GM19023 (cell line): ENCODE results near the gene P4HB.

ENCODE experiments used
- ATAC-seq: cut with Tn5 transposase; IDR thresholded peaks from one replicate; pipeline ENCODE4 v1.9.1; 2021; ENCODE audit warnings: mild to moderate bottlenecking, moderate library complexity; ENCODE audit not compliant: unreplicated experiment

The P4HB gene

DNA sequence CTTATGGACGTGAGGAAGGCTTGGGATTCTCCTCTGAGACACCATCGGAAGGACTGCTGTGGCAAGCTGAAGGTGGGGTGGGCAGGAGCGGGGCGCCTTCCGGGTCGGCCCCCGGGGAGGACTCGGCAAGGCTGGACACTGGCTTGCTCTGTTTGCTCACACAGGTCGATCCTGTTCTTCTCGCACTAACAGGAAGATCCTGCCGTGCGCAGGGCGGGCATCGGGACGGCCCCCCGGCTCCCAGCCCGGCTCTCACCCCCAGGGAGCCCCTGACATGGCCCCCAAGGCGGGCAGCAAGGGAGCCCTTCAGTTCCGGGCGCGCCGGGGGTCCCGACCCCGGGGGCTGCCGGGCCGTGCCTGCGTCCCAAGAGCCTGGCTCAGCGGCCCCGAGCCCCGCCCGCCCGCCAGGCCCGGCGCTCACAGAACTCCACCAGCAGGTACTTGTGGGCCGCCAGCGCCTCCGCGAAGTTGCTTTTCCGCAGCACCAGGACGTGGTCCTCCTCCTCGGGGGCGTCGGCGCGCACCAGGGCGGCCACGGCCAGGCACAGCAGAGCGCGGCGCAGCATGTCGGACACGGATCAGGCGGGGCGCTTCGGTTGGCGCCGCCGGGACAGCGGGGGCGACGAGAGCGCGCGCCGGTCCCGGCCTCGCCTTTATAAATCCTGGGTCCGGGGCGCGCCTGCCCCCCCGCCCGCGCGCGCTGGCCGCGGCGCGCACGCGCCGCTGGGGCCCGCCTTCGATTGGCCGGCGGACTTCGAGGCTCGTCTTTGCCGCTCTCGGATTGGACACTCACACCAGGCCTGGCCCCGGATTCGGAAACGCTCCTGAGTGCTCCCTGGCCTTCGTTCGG lies at the start of gene P4HB:
TSS of gene P4HB (minus strand) at position 630 of the 850 bp plus-strand sequence. CDS start at position 566, 64 bp downstream.
- ATAC-seq = peak; percentile 3

DNA sequence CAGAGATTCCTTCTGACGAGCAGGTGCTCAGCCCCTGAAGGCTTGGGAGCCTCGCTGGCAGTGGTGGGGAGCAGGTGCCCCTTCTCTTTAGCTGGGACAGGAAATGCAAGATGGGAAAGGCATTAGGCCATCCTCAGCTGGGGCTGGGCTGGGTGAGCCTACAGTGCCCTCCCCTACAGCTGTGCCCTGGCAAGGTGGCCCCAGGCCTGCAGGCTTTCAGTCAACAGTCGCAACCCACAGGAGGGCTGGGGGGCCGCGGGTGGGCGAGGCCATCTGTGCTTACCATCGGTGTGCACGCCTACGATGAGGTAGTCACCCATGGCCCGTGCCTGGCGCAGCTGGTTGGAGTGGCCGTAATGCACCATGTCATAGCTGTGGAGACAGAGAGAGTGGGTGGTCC lies 48.9 kb upstream of the P4HB start:
- no peak for ATAC-seq

DNA sequence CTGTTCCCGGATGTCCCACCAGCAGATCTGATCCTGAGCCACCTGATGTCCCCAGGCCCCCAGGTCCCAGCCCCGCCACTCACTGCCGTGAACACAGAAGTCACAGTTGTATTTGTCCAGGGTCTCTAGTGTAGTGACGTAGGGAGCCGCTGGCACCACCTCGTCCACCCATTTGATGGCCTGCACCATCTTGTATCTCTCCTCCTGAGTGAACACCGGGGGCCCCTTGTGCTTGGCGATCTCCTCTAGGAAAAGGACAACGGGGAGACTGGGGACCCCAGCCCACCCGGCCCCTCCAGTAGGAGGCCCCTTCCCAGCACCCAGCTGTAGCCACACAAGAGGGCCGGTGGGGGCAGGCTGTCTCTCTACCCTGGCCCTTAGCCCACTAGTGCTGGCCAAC lies 48.5 kb upstream of the P4HB start:
- ATAC-seq = no peak

DNA sequence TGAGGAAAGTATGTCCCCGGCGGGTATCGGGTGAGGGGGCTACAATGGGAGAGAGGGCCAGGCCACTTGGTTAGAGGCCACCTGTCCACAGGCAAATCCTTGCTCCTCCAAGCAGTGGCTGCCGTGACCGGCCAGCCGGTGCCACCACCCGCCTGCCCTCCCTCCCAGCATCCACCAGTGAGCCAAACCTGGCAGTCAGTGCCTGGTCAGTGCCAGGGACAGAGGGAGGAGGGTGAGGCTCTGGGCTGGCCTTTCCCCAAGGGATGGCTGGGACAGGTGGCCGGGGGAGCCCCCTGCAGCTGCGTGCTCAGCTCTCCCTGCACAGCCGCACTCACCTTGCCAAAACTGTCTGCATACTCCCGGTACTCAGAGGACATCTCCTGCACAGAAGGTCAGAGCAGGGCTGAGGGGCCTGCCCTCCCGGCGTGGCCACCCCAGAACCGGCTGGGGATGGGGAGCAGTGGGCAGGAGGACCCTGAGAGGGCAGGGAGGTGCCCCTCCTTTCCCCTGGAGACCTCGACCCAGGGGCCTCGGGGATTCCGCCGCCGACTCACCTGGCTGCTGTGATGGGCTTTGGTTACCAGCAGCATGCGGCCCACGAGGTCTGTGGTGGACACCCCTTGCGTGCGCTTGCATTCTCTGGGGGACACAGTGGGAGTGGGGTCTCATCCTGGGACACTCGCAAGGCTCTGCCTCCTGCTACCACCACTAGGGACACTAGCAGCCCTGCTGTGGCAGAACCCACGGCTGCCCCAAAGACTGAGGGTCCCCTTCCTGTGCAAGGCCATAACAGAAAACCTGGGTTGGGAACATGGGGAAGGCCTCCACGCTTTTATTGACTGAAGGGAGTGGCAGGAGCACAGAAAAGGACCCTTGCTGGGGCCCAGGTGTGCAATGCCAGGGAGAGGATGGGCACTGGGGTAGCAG lies 47.1 kb upstream of the P4HB start:
- no peak for ATAC-seq

DNA sequence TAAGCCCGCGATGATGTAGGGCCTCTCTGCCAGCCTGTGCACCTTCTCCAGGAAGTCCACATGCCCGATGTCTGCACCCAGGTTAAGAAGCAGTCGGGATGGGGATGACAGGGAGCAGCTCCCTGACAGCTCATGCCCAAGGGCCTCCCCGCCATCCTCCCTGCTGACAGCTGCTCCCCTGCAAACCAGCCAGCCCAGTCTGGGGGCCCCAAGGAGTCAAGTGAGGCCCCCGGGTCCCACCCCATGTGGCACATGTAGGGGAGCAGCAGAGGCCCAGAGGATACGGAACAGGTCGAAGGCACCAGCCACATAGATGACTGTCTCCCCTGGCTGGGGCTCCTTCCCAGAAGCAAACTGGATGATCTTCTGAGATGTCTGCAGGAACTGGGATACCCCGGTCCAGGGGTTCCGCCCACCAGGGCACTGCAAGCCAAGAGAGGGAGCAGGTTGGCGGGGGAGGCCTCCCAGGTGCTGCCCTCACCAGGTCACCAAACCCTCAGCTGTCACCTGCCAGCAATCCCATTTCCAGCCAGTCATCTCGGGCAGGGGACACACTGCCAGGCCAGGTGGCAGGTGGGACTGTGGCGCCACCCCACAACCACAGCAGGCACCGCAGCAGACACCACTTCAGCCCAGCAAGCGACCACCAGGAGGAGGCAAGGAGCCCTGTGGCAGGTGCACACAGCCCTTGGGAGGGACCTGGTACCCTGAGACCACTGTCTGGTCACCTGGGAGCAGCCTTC lies 46.3 kb upstream of the P4HB start:
- ATAC-seq = no peak

DNA sequence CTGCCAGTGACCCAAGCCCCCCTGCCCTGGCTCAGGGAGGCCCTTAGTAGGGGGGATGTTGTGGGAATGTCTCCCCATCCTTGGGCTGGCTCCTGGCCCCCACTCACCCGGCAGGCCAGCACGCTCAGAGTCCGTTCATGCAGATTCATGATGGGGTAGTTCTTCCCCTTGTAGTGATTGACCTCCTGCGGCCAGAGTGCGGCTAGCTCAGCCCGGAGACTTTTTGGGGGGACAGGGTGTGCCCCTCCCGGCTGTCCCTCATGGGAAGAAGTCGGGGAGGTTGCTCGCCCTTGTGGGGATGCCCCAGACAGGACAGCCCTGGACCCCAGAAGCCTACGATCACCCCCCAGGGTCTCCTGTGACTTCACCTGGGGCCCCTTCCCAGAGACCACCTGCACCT lies 45.7 kb upstream of the P4HB start:
- no peak for ATAC-seq

DNA sequence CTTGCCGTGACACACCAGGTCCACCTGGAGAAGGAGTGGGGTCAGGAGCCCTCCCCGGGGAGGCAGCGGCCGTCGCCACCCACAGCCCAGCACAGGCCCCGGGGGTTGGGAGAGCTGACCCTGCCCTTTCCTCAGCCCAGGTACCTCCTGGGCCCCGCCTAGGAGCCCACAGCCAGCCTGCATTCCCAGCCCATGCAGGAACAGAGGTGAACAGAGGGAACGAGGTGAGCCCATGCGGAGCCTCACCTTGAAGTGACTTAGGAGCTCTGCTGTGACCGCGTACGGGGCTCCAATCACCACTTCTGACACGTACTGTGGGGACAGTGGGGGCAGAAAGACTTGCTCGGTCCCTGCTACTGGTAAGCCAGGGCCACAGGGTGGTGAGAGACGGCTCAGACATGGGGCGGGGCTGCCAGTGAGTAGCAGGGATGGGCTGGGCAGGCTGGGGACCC lies 45.1 kb upstream of the P4HB start:
- no peak for ATAC-seq

DNA sequence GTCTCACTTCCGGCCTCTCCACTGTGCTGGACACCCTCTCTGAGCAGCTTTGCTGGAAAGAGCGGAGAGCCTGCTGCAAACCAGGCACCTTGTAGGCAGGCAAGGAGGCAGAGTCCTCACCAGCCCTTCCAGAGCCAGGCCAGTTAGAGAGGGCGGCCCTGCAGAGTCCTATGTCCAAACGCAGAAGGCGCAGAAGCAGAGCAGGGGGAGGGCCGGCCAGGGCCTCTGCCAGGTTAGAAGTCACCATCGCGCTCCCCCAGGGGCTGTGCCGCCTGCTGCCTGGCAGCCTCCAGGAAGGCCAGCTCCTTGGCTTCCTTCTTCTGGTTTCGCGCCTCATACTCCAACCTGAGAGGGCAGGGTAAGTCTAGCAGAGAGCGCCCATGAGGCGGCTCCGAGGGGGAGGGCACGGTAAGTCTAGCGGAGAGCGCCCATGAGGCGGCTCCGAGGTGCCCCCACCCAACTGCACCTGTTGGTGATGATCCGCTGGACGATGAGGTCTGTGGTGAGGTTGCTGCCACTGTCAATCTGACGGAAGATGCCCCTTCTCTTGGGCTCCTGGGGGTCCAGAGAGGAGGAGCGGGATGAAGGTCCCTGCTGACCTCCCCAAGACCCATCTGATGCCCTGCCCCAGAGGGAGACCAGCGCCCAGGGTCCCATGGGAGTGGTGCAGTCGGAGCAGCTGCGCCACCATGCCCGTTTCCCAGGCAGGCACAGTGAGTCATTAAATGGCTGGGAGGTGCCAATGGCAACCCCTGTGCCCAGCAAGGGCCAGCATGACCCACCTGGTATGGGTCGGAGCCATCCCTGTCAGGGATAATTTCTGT lies 44.5 kb upstream of the P4HB start:
- ATAC-seq = no peak

DNA sequence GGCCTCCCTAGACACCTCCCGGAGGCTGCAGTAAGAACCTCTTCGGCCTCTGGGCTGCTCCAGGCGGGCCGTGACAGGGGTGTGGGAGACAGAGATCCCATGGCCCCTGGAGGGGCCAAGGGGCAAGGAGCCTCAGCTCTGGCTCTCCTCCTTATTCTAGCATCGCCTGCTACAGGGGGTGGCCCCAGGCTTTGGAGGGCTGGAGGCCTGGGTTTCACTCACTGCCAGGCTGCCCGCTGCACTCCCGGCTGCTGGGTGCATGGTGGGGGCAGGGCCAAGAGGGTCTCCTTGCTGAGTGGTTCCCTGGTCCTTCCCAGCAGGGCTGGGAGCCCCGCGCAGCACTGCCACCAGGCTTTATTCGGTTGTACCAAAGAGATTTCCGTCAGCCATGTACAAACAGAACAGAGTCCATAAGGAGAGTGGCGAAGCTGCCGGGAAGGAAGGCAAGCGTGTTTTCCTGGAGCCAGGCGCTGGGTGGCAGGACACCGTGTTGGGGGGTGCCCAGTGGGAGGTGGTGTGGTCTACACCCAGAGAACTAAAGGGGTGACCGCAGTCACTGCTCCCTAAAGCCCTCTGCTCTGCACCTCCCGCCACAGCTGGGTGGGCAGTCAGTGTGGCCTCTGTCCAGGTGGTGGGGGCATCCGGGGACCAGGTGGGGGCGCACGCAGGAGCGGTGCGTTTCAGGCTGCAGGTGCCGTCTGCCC lies 43.7 kb upstream of the P4HB start:
- ATAC-seq = no peak

DNA sequence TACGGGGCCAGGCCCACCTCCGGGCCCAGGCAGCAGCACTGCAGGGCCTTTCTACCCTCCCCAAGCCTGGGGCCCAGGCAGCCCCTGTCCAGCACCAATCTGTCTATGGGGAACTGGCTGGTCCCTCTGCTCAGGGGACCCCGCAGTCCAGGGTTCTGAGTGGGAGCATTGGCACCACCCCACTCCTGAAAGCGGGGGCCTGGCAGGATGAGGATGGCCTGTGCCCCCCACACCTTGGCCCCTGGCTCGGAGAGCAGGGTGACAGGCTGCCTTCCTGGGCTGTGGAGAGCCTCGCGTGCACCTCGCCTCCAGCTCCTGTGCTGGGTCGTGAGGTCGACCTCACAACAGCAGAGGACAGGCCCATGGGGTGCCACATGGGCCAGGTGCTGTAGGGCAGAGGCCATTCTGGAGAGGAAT lies 43.1 kb upstream of the P4HB start:
- ATAC-seq = no peak

DNA sequence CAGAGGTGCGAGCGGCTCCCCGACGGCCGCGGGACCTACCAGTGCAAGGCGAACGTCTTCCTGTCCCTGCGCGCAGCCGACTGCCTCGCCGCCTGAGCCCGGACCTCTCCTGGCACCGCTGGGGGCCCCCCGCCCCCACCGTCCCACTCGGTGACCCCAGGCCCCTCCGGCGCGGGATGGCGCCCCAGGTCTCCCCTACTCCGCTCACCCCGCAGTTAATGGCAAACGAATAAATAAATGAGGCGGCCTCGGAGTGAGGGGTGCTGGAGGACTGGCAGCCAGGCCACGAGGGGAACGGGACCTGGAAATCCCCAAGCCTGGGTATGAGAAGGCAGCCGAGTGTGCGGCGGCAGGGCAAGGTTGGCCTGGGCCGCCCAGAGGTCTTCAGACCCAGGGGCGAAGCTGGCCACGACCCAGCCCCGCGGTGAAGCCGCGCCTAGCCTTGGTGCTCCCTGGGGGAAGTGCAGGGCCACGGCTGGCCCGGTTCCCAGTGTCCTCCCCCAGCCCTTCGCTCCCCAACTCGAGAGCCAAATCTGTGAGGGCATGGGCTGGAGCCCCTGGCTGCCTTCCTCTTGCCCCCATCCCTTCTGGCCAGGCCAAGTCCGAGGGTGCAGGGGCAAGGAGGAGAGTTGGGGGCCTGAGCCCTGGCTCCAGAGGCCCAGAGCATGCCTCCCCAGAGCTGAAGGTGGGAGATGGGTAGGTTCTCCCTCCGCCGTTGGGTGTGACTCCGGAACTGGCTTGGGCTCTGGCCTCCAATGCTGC lies 42.5 kb upstream of the P4HB start:
- no peak for ATAC-seq

DNA sequence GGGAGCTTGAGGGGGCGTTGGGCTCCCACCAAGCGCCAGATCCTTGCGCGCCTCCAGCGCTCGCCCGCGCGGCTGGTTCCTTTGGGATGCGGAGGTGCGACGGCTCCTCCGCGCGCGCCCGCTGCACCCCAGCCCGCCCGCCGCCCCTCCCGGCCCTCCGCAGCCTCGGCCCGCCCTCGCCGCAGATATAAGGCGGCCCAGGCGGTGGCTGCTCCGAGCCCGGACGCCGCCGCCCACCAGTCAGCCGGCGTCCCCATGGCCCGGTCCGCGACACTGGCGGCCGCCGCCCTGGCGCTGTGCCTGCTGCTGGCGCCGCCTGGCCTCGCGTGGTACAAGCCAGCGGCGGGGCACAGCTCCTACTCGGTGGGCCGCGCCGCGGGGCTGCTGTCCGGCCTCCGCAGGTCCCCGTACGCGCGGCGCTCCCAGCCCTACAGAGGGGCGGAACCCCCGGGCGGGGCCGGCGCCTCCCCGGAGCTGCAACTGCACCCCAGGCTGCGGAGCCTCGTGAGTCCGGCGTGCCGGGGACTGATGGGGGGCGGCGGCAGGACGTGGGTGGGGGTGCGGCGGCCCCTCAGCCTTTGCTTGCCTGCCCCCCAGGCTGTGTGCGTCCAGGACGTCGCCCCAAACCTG lies 41.8 kb upstream of the P4HB start, which contains the start of gene NPB:
TSS of gene NPB (plus strand) at position 216 of the 630 bp plus-strand sequence. CDS start at position 256, 40 bp downstream.
- ATAC-seq = no peak

DNA sequence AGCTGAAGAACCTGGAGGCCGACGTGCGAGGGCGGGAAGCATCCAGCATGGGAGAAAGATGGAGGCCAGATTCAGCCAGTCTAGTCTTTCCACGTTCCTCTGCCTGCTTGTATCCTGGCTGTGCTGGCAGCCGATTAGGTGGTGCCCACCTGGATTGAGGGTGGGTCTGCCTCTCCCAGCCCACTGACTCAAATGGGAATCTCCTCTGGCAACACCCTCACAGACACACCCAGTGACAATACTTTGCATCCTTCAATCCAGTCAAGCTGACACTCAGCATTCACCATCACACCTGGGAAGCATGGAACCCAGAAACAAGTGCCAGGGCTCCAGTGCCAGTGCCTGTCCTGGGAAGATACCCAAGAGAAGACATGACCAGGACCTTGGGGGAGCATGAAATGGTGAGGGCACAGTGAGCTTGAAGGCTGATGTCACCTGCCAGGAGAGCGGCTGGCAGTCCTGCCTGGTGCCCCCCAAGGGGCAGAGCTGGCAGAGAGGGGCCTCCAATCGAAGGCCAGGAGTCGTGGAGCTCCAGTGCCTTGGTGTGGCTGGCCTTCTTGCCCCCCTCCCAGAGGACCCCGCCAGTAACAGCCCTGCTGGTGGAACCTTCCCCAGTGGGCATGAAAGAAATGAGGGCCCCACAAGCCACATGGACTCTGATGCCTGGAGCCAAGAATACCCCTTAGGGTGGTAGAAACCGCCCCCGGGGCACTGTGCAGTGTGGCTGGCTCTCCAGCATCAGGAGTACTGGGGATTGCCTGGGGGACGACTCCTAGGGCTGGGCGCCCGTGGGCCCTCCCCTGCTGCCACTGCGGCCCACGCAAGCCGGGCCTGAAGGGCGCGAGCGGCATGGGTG lies 41.1 kb upstream of the P4HB start:
- no peak for ATAC-seq

DNA sequence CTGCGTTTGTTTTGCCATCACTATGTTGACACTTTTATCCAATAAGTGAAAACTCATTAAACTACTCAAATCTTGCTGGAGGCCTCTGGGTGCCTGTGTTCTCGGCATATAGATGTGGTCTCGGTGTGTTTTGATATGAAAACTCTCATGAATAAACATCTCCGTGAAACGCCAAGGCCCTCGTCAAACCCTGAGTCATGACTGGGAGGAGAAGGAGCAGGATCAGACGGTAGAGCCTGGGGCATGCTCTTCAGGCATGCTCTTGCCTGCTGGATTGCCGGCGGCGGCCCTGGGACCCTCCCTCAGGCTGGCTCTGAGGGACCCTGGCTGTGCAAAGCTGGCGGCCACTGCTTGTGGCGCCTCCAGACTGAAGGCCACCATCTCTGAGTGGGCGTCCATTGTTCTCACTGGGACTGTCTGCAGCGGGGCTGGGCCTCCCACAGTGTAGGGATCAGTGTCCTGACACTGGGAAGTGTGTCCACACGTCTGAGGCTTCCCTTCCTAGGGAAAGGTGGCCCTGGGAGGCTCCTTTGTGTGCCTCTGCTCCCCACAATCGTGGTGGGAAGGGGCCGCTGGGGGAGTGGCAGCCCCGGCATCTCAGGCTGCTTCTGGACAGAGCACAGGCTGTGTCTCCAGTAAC lies 40.0 kb upstream of the P4HB start:
- no peak for ATAC-seq

DNA sequence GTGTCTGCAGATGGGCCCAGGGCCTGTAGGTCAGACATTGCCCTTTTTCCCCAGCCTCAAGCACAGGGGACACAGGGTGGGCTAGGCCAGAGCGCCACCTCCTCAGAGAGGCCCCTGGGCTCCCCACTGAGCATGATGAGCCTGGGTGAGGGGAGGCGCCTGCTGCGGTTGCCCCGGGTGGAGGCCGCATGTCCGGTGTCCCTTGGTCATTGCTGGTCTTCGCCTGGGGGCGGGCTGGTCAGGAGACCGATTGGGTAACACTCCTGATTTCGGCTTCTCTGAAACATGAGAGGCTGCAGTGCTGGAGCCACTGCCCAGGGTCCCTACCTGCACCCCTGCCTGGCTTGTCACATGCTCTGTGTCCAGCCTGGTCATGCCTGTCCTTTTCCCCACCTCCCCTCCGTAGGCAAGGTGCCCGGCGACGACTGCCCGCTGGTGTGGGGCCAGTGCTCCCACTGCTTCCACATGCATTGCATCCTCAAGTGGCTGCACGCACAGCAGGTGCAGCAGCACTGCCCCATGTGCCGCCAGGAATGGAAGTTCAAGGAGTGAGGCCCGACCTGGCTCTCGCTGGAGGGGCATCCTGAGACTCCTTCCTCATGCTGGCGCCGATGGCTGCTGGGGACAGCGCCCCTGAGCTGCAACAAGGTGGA lies 39.3 kb upstream of the P4HB start:
- no peak for ATAC-seq

DNA sequence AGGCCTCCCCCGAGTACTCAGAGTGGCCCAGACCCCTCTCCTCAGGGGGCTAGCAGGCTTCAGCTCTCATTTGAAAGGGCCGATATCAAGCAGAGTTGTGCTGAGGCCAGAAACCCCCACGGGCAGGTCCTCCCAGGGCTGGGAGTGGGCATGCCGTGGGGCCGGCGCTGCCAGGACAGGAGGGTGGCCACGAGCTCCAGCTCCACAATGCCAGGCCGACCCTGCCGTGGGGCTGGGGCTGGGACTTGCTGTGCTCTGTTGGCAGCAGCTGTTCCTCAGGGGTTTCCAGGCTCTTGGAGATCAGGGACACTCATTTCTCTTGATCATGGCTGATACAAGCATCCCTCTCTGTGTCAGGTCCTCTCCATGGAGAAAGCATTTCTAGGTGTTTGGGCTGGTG lies 38.5 kb upstream of the P4HB start:
- ATAC-seq = no peak
